Endothelial cell of umbilical vein (primary cell): ENCODE results near the gene SSR2. TPM values are rescaled to one million over a fixed set of nuclear protein-coding genes. Genes with fewer than 3 reads are reported as not detected.

Experiments used
- BruUV-seq: library from RNA; stranded (reverse); fragments of 400-500 nt; replicated peaks from 2 replicates; lab custom pipeline; 2021; lab: Mats Ljungman, UMichigan
- CTCF ChIA-PET: fragments of 300-600, 350-600 bp; sonication (Branson Sonifier 250); formaldehyde crosslinking; loops from one replicate; lab custom pipeline; 2021; ENCODE audit warnings: antibody characterized with exemption, inconsistent platforms; lab: Charles Lee
- POLR2A ChIA-PET: fragments of 300-600, 350-600 bp; sonication (Branson Sonifier 250); formaldehyde crosslinking; loops from one replicate; lab custom pipeline; 2021; ENCODE audit warnings: antibody characterized with exemption, inconsistent platforms; lab: Charles Lee
- DNase-seq: peaks from one replicate; pipeline ENCODE4 v3.0.0-alpha.2; 2011; ENCODE audit warnings: low read depth, low spot score
- FAIRE-seq: peaks from 2 replicates; lab custom pipeline; 2011; peaks lifted over from hg19 to GRCh38; lab: Jason Lieb, UNC
- H2AFZ ChIP-seq: 2 replicates; pipeline ENCODE4 v1.6.0; 2012; ENCODE audit warnings: low read depth, low read length, control low read depth, inconsistent platforms
- H3K27ac ChIP-seq: 2 replicates; pipeline ENCODE4 v1.5.1; 2011; ENCODE audit warnings: low read depth, mild to moderate bottlenecking, control low read depth, low read length, moderate library complexity; ENCODE audit not compliant: insufficient read depth
- H3K27me3 ChIP-seq, 2 experiments: 2 replicates each; pipeline versions ENCODE4 v1.6.0 to v1.6.1; 2011; ENCODE audit warnings: low read length in 2 of 2, mixed read lengths in 1 of 2; ENCODE audit not compliant: control insufficient read depth in 2 of 2, insufficient read depth in 2 of 2
- H3K36me3 ChIP-seq, 2 experiments: 2 replicates in 1 of 2; 3 replicates in 1 of 2; pipeline ENCODE4 v1.5.1; 2011; ENCODE audit warnings: low read length in 2 of 2, mild to moderate bottlenecking in 1 of 2, moderate library complexity in 1 of 2; ENCODE audit not compliant: control insufficient read depth in 2 of 2, insufficient read depth in 2 of 2; ENCODE audit errors: extremely low read depth in 1 of 2
- H3K4me1 ChIP-seq: 3 replicates; pipeline ENCODE4 v1.5.1; 2011; ENCODE audit warnings: mild to moderate bottlenecking, low read length; ENCODE audit not compliant: control insufficient read depth, insufficient read depth; ENCODE audit errors: extremely low read depth
- H3K4me2 ChIP-seq: 2 replicates; pipeline ENCODE4 v1.6.1; 2011; ENCODE audit warnings: low read length, control low read depth, mixed read lengths; ENCODE audit not compliant: insufficient read depth
- H3K4me3 ChIP-seq, 3 experiments: fragments of 200-600 bp in 1 of 3; sonication (generic), shearing (Covaris generic) in 1 of 3; replicated peaks in 1 of 3; 2 replicates each; pipeline ENCODE4 v1.5.1; 2011 to 2016; ENCODE audit warnings: control low read depth in 3 of 3, low read length in 3 of 3, mild to moderate bottlenecking in 2 of 3, inconsistent platforms in 1 of 3, low read depth in 1 of 3, moderate library complexity in 1 of 3; ENCODE audit not compliant: insufficient read depth in 1 of 3
- H3K79me2 ChIP-seq: 2 replicates; pipeline ENCODE4 v1.6.0; 2012; ENCODE audit warnings: low read length, inconsistent platforms; ENCODE audit not compliant: control insufficient read depth, insufficient read depth
- H3K9ac ChIP-seq: replicated peaks from 2 replicates; pipeline ENCODE3; 2011; ENCODE audit warnings: low read length, control low read depth; ENCODE audit not compliant: insufficient read depth; ENCODE audit errors: extremely low read depth
- H3K9me1 ChIP-seq: replicated peaks from 3 replicates; pipeline ENCODE4 v1.6.0; 2011; ENCODE audit warnings: mild to moderate bottlenecking, low read length; ENCODE audit not compliant: control insufficient read depth, insufficient read depth; ENCODE audit errors: extremely low read depth
- H3K9me3 ChIP-seq: replicated peaks from 2 replicates; pipeline ENCODE4 v1.5.1; 2012; ENCODE audit warnings: low read length, inconsistent platforms; ENCODE audit not compliant: control insufficient read depth, insufficient read depth
- H4K20me1 ChIP-seq: replicated peaks from 2 replicates; pipeline ENCODE3; 2011; ENCODE audit warnings: mild to moderate bottlenecking, low read length; ENCODE audit not compliant: control insufficient read depth, insufficient read depth; ENCODE audit errors: extremely low read depth
- CTCF ChIP-seq, 2 donors: IDR thresholded peaks; 1 replicate in 1 of 2; 2 replicates in 1 of 2; pipeline ENCODE4 v1.5.1; 2011; ENCODE audit warnings: low read length in 2 of 2, mild to moderate bottlenecking in 2 of 2, moderate library complexity in 2 of 2, control low read depth in 1 of 2, inconsistent platforms in 1 of 2, low read depth in 1 of 2; ENCODE audit not compliant: insufficient read depth in 1 of 2; ENCODE audit errors: extremely low read depth in 1 of 2
- EZH2 ChIP-seq: IDR thresholded peaks from 2 replicates; pipeline ENCODE4 v1.6.1; 2012; ENCODE audit warnings: borderline replicate concordance, low read depth, mild to moderate bottlenecking, moderate library complexity, low read length, inconsistent platforms; ENCODE audit not compliant: severe bottlenecking
- FOS ChIP-seq: IDR thresholded peaks from 2 replicates; pipeline ENCODE4 v1.6.1; 2011; ENCODE audit warnings: mild to moderate bottlenecking, low read length, moderate library complexity, borderline replicate concordance; ENCODE audit not compliant: insufficient read depth
- GATA2 ChIP-seq: IDR thresholded peaks from 2 replicates; pipeline ENCODE4 v1.7.0; 2011; ENCODE audit warnings: low read depth, mild to moderate bottlenecking, moderate library complexity, mixed read lengths, low read length; ENCODE audit not compliant: insufficient read length, insufficient read depth
- JUN ChIP-seq: IDR thresholded peaks from 2 replicates; pipeline ENCODE4 v1.6.1; 2011; ENCODE audit warnings: borderline replicate concordance, low read depth; ENCODE audit not compliant: insufficient read length, insufficient read depth
- MAX ChIP-seq: IDR thresholded peaks from 2 replicates; pipeline ENCODE4 v1.6.1; 2011; ENCODE audit not compliant: insufficient read depth, insufficient read length
- MYC ChIP-seq: IDR thresholded peaks from one replicate; pipeline ENCODE4 v1.6.1; 2011; ENCODE audit warnings: mild to moderate bottlenecking, low read depth, low read length
- POLR2A ChIP-seq: IDR thresholded peaks from 2 replicates; pipeline ENCODE4 v1.6.1; 2012; ENCODE audit warnings: low read depth, mild to moderate bottlenecking, control low read depth, low read length
- POLR2AphosphoS5 ChIP-seq: IDR thresholded peaks from 2 replicates; pipeline ENCODE4 v1.6.1; 2012; ENCODE audit warnings: low read depth, mild to moderate bottlenecking, control low read depth, low read length, moderate library complexity; ENCODE audit not compliant: insufficient read depth
- dilution Hi-C: fragments of 300-500 bp; cut with MboI; formaldehyde crosslinking; loops from one replicate; pipeline ENCODE4 v1.15.0; 2019; ENCODE audit warnings: low sequenced_read_pairs; ENCODE audit not compliant: extremely low pct_ligation_motif_present
- intact Hi-C: fragments of 100-400 bp; cut with micrococcal nuclease; formaldehyde crosslinking; loops from one replicate; pipeline ENCODE4 v1.10.0; 2022
- polyA plus RNA-seq, 4 experiments: library from polyadenylated mRNA; depleted of rRNA in 3 of 4; stranded (reverse) in 3 of 4; unstranded in 1 of 4; fragments of >200 nt; gene quantifications; 2 replicates each; pipeline versions ENCODE4 v1.2.1 to v1.2.3, GENCODE V29; 2011 to 2012; ENCODE audit warnings: missing spikeins in 1 of 4
- total RNA-seq: library from RNA; stranded (reverse); gene quantifications from 2 replicates; pipeline ENCODE4 v1.2.3, GENCODE V29; 2021

SSR2 gene
- total and polyA plus RNA-seq, 2 donors (not counting 3 experiments of a cell fraction or from before 2014, with no cell fraction given) = 362 to 1,787 TPM

GRCh38 chr1:156006666-156007376, 13.9 kb downstream of the SSR2 start:
- intact Hi-C loops (no loop called here), dilution Hi-C loops (no loop called here)
- Histone ChIP-seq H3K4me2 (no peak overlapping the region), H3K4me1 (no peaks in the 10 kb centered on the region), H3K9me3 (no peaks in the 10 kb centered on the region), H3K36me3 (peaks cover 16 to 28% of the 10 kb centered on the region in 2 experiments), H3K27ac (no peak overlapping the region), H3K27me3 (no peaks in the 10 kb centered on the region), H3K79me2 (peaks cover 2% of the 10 kb centered on the region), H3K9me1 (no peaks in the 10 kb centered on the region), H4K20me1 (no peaks in the 10 kb centered on the region), H3K4me3 (no peak overlapping the region), H3K9ac (no peak overlapping the region), H2AFZ (no peak overlapping the region)
- TF ChIP-seq FOS (no peak), JUN (no peak), MYC (no peak), EZH2 (no peak), GATA2 (no peak), CTCF (IDR thresholded peaks at IDR 0.05; ENCODE audit: extremely low read depth in 1 of 2, insufficient read depth in 1 of 2, low read depth in 1 of 2, low read length in 2 of 2) (no peak), POLR2AphosphoS5 (no peak), POLR2A (no peak), MAX (no peak)
- DNase-seq (no peak), FAIRE-seq (no peak)
- BruUV-seq = no TSS peak
- ChIA-PET CTCF (interaction anchor here (0.7 to 4.1 kb wide), 6 partner anchors 10 to 69 kb away, joined by 3 to 20 read pairs (median 8); no protein-coding TSS in a partner anchor), POLR2A (no interaction called here)
